HG03066 (cell line): Measurements from ENCODE around the gene SLC7A1.

Experiments used
- ATAC-seq: cut with Tn5 transposase; IDR thresholded peaks from one replicate; pipeline ENCODE4 v1.9.1; 2021; ENCODE audit warnings: low read depth; ENCODE audit not compliant: unreplicated experiment

Gene SLC7A1

DNA sequence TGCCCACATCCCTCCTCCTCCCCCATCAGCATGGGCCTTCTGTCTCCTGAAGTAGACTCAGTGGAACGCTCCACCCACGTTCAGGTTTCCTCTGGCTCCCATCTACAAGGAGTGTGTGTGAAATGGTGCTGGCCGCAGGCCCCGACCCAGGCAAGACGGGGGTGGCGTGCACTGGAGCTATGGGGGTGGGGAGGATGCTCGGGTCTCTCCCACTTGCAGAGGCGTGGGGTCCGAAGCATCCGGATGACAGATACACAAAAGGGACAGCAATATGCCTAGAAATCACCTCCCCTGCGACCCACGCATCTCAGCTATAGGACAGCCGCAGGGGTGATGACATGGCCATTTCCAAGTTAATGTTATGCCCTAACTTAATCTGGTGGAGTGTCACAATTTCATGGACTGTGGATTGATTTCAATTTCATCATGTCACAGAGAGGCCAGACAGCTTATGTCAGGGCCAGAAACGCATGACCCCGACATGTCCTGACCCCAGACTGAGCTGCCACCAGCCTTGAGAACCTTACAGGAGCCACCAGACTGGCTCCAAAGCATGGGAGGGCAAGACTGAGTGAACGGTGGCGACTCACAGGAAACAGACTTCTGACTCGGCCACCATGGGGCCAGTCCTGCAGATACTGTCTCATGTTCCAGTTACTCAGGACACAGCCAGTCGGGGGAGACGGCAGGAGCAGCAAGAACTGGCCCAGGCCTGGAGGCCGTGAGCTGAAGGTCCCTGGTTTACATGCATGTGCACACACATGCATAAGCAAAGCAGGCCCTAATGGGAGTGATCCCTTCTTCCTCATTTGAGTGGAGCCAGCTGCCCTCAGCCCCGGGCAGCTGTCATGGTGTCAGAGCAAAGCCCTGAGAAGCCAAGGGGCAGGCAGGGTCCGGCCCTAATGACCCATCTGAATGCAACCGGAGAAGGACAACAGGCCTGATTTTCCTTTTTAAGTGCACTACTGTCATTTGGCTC is 82.2 kb downstream of the SLC7A1 start:
- ATAC-seq = no peak

DNA sequence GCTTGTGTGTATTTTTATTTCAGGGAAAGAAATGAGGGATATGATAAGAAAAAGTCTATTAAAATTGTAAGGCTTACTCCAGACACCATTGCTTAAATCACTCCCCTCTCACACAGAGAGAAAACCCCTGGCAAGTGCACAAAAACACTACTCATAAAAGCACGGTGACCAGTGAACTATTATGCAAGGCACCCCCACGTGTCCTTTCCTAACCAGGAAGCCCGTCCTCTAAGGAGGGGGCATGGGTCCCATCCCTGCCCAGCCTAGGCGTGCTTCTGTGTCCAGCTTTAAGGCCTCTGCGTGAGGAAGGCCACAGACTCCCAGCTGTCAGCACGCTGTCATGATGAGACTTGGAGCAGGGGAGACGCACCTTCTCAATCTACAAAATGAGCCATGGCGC is 83.5 kb downstream of the SLC7A1 start:
- no peak for ATAC-seq

DNA sequence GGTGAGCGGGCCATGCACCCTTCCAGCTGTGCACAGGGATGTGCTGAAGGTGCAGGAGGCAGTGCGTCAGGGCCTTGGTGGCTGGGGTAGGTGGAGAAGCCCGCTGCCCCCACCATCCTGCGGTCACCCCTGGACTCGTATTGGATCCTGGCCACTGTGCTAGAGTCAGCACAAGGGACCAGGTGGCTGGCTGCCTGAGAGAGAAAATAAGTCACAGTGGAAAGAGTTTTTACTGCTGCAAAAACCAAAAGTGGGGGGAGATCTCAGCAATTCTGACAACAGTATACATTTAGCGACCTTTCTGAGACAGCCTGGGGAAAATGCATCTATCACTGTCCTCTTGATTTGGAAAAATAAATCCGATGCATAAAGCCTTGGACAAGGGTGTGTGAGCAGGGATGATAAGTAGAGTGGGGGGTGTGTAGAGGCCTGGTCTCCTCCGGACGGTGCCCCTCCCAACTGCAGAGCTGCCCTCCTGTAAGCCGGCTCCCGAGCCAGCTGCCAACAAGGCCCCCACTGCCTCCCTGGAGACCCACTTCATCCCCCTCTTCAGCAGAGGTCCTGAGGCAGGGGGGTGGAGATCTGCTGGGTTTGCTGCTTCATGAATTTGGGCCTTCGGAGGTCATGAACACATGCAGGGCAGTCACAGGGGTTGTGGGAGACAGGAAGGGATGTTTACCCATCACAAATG is 84.2 kb downstream of the SLC7A1 start:
- ATAC-seq = no peak

DNA sequence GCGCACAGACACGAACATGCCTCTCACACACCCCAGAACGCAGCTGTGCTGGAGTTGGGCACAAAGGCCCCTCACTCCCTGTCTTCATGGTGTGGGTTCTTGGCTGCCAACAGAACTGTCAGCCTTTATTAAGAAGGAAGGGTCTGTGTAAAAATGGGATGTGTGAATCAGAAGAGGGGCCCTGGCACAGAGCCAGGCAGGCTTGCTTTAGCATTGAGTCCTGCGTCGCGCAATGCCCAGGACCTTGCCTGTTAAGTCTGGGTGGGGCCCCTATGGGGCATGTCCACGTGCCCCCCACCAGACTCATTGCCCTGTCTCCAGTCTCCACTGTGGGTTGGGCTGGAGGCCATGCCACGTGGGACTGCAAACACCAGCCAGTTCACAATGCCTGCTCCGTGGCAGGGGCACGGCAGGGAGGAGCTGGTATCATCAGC is 84.8 kb downstream of the SLC7A1 start:
- ATAC-seq = no peak

DNA sequence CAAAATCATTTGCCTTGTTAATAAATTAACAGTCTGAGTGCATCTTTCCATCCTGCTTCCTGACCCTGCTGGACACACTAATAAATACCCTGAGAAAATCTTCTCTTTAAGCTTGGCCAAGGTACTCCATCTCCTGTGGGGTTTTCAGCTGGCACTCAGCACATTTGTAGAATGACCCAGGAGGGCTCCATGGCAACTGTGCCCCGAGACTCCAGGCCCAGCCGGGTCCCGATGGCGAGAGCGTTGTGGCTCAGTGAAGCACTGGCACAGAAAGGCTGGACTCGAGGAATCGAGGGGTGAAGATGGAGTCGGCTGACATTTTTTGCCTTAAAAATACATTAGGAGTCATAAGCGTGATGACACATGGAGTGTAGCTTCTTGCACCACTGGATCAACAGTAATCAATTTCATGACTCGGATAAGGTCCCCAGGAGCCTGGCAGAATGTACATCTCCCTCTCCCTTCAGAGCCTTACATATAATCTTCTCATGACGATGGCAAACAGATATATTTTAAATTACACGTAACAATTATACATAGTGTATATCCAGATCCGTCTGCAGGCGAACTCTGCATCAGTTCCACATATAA is 85.4 kb downstream of the SLC7A1 start:
- ATAC-seq = no peak

DNA sequence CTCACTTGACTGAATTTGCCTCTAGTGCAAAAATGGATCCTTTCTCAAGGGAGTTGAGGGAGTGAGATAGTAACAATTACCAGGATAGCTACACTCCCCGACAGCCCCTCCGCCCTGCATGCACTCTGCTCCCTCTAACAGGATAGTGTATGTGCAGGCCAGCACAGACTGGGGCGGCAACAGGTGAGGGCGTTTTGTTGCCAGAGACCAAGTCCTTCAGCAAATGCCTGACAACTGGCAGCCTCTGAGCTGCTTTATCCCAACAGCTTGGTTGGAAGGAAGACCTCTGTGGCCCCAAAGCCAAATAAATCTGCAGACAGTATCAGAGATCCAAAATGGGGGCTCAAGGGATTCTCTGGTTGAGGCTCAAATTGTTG is 86.6 kb downstream of the SLC7A1 start:
- no peak for ATAC-seq

DNA sequence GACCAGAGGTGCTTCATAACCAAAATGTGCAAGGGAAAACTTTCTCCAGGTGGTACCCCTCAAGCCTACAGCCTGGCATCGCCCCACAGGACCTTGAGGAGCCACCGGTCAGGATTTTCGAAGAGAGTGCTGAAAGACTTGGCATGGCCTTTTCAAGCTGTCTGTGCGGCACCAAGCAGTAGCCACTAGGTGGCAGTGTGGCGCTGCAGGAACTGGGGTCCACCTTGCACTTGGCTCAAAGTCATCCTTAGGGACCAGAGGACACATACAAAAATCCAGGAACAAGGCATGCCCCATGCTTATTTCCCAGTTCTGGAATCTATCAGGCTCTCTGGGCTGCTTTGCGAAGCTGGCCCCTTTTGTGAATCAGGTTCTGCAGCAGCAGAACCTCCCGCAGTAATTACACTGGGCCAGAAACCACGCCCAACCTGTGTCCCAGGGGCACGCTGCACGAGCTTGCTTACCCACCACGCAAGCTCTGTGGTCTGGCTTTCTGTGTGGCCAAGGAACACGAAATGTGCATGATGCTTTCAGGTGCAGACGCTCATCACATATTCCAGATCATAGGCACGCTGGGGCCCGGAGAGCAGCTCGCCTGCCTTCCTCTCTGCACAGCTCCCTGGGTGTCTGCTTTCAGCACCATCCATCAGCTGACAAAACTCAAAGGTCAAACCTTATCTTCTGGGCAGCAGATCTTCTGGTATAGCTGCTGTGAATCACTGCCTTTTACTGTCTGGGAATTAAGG is 87.2 kb downstream of the SLC7A1 start:
- ATAC-seq = peak; percentile 56

DNA sequence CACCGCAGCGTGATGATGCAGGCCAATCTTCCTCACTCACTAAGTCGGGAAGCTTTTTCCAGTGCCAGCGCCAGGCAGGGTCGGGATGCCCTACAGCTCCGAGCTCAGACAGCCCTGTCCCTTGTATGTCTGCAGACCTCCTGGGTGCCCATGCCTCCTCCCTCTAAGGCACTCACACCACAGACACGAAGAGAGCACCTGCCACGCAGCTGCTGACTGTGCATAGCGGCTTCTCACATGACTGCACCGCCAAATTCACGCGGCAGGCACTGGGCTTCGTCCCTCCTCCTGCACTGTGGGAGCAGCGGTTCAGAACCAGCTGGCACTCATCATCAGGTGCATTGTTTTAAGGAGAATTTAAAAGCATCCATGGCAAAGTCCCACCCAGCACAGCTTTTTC is 88.1 kb downstream of the SLC7A1 start:
- ATAC-seq = no peak

DNA sequence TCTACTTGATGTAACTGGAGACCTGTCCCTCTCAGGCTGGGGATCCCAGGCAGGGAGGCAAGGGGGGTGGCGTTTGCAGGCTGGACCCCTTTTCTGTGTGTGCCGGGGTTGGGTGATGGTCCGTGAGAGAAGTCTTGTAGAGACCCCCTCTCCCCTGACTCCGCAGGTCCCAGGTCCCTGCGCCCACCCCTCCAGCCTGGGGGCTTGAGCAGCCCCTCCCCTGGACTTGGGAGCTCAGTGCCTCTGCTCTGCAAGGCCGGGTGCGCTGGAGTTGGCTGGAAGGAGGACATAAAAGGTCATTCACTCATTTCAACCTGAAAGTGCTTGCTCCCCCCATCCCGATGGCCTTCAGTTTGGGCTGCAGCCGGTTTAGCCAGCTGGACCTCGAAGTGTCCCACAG is 89.5 kb downstream of the SLC7A1 start:
- ATAC-seq = no peak

DNA sequence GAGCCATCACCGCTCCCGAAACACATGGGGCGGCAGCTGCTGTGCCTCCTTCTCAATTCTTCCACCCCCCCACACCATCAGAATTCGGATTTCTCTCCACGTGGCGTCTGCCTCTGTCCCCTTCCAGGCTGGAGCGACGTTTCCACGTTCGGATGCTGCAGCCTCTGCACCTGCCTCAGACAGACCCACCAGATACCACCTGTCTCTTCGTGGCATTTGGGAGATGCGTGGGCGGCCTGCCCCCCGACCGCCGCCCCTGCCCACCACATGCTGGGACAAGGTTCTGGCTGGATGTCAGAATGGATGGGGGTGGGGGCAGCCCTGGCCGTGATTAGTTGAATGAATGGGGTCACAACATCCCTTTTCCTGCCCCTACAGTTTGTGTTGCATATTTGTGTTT is 90.0 kb downstream of the SLC7A1 start:
- ATAC-seq = no peak

DNA sequence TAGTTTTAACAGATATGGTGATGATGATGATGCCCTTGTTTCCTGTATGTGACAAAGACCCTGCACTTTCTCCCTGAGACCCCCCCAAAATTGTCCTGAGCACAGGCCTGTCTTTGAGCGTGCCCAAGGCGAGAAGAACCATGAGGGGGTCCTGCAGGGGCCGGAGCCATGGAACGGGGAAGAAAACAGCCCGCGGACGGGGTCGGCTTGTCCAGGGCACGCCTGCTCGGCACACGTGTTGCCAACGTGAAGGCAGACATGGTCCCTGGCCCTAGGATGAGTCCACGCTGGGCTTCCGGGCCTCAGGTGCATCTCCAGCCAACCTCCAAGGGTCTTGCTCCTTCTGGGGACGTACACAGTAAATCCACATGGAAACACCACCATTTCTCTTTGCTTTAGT is 90.8 kb downstream of the SLC7A1 start:
- no peak for ATAC-seq

DNA sequence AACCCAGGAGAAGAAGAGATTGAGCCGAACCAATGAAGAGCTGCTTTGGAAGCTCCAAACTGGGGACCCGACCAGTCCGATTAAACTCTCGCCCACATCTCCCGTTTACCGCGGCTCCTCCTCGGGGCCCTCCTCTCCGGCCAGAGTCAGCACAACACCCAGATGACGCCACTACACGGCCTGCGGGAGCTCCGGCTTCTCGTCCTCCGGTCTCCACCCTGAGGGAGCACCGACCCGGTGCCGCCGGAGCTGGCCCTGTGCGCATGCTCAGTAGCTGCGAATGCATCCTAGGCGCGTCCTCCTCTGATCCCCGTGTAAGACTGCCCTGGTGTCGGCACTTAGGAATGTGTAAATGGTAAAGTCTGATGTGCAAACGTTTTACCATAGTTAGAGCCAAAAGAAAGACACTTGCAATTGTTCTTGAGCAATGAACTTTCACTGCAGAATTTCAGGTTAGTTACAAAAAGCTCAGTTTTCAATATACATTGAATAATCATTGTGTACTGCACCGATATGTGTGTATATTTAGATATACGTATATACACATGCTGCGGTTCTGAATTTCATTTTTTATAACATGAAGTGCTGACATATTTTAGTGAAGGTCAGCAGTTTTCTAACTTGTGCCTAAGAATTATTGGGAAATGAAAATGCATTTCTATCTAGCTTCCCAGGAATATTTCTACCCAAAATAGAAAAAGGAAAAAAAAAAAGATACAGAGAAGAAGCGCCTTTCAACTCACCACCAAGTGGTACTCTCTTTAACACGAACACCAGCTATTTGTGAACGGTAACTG is 92.2 kb downstream of the SLC7A1 start:
- no peak for ATAC-seq

DNA sequence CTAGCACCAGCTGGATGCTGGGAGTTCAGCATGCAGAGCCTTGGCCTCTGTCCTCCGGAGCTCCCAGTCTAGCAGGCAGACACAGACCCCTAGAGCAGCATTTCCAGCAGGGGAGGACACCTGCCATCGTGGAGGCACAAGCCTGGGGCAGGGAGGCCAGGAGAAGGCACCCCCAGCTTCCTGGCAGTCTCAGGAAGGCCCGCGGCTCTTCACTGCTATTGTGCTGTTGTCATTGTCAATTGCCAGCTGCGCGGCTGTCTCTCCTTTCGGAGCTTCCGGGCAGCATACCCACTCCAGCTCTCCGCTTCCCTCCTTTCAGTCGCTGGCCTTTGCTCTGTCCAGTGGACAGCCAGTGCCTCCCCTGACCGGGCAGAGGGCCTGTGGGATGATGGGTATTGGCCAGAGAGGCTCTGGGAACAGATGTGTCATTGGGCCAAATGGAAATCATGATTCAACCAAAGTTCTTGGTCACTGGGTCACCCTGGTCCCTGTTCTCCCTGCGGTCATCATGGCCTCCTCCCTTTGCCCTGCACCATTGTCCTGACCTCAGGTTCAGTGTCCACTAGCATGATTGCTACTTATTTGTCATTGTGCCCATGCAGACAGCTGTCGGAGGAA is 93.0 kb downstream of the SLC7A1 start:
- ATAC-seq = no peak

DNA sequence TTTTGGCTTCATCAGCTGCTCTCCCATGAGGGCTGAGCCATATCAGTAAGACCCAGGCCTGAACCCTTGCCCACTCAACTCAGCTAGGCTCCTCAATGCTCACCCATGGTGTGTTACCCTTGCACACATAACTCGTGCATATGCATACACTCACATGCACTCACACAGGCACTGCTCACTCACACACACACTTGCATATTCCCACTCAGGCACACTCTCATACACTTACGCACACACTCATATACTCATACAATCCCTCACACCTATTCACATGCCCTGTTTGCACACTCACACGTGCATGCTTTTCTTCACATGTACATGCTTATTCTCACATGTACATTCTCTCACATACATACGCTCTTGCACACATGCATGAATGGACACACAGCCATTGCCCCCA is 93.8 kb downstream of the SLC7A1 start:
- no peak for ATAC-seq

DNA sequence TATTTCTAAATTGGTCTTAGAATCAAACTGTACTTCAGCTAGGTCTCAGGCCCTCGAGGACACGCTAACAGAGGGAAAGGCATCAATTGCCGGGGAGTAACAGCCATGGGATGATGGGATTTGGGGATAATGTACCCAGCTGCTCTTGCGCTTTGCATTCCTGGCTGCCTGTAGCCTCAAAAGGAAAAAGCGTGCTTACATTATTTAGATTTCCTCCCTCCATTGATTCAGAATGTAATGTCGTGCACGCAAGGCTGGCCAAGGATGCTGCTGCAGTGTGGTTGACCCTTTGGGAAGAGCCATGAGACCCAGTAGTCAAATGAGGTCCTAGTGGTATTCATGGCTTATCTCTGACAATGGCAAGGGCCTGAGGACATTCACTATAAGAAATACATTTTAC is 95.1 kb downstream of the SLC7A1 start:
- no peak for ATAC-seq

DNA sequence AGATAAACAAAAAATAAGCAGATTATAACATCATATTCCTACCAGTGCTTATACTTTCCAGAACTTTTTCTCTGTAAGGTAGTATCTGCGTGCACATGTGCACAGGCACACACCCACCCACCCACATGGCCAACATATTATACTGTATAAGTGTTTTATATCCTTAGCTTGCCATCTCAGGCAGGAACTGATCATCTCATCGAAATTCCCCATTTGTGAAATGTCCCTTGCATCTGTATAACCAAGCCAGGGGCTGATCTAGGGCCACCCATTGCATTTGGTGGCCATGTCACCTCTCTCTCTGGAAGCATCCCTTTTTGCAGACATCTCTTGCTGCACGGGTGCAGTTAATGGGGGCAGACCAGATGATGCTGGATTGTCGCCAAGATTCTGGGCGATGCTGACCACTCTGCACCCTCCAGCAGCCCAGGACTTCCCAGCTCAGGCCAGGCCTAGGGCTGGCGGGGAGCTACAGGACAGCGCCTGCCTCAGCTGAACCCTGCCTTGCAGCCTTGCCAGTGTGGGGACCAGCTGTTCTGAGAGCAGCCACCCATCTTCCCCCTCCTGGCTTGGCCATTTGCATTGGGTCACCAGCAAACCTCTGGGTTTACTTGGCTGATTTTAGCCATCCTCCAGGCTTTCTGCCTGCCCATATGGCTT is 95.9 kb downstream of the SLC7A1 start:
- no peak for ATAC-seq

DNA sequence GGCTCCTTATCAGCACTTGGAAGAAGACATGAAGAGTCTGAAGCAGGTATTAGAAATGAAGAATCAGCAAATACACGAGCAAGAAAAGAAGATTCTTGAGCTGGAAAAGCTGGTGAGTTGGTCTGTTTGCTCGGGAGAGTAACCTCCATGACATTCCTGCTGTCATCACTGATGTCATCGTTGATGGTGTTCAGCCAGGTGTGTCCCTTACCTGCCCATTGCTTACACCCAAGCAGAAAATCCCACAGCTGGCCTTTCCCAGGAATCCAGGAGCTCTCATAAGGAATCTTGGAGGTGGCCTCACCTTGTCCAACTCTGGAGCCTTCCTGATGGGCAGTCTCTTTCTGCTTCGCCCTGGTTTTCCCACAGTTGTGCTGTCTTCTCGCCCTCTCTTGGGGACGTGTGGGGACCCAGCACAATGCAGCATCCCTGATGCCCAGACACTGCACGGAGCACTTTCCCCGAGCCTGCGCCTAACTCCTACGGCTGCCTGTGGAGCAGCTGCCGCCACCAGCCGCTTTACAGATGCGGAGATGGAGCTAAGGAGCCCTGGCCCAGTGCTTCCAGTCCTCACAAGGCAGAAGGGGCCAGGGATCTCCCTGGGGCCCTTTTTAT is 97.0 kb downstream of the SLC7A1 start:
- ATAC-seq = no peak

DNA sequence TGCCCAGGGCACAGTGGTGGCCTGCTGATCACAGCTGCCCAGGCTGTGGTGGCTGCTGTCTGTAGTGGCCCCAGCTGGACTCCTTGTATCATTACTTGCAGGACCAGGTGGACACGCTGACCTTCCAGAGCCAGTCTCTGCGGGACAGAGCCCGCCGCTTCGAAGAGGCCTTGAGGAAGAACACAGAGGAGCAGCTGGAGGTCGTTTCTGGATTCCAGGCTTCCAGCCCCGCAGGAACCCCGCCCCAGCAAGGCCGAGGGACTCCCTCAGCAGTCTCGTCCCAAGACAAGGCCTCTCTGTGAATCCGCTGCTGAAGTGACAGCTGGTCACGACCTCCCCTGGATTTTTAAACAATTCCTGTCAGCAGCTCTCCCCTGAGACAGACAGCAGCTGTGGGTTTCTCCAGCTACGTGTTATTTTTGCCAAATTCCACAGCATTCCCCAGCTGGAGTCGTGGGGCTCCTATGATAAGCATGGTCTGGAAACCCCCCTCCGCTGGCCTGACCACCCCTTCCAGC is 98.3 kb downstream of the SLC7A1 start:
- no peak for ATAC-seq
